Esophagus mucosa (tissue), 1 donor: ENCODE results near the gene ADGRG3. TPM values are rescaled to one million over a fixed set of nuclear protein-coding genes. Genes with fewer than 3 reads are reported as not detected.

ENCODE experiments used
- ATAC-seq: fragments of 200-7000 bp; cut with Tn5 transposase; one replicate; pipeline ENCODE4 v1.9.1; 2020
- total RNA-seq: library from RNA; stranded (reverse); gene quantifications from one replicate; pipeline ENCODE4 v1.2.4, GENCODE V29; 2023
- donor health status: DM: yes; HTN: yes; CAD: no.

Gene ADGRG3, protein sequence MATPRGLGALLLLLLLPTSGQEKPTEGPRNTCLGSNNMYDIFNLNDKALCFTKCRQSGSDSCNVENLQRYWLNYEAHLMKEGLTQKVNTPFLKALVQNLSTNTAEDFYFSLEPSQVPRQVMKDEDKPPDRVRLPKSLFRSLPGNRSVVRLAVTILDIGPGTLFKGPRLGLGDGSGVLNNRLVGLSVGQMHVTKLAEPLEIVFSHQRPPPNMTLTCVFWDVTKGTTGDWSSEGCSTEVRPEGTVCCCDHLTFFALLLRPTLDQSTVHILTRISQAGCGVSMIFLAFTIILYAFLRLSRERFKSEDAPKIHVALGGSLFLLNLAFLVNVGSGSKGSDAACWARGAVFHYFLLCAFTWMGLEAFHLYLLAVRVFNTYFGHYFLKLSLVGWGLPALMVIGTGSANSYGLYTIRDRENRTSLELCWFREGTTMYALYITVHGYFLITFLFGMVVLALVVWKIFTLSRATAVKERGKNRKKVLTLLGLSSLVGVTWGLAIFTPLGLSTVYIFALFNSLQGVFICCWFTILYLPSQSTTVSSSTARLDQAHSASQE
- 0.84 TPM for total RNA-seq

DNA sequence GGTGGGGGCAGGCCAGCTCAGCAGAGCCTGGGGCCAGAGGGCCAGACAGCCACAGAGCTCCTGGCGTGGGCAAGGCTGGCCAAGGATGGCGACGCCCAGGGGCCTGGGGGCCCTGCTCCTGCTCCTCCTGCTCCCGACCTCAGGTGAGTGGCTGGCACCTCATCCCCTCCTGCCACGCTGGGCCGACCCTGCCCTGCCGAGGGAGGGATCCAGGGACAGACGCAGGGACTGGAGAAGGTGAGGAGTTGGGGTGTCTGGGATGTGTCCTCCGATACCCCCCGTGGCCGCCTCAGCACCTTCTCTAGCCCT, at the start of gene ADGRG3:
ADGRG3 (plus strand) TSS at position 44 of the 309 bp plus-strand sequence; CDS start at position 86, 42 bp downstream.
- ATAC-seq = no peak

DNA sequence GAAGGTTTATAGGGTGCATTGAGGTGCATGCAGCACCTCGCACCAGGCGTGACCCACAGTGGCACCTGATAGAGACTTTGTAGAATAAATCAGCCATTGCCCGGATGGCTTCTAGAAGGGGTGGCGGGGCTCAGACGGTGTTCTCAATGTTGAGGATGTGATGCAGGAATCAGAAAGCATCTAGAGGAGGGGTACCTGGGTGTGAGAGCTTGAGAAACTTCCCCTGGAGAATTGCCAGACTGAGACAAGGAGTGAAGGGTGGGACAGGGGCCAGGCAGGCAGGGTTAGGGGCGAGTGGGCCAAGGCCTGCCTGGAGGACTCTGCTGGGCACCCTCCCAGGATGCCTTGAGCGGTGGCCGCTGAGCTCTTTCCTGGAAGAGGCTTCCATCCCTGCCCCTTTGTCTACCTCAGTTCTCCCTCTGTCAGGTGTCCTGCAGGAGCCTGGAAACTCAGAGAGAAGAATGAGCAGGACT, 48.9 kb upstream of the ADGRG3 start:
- ATAC-seq = no peak

DNA sequence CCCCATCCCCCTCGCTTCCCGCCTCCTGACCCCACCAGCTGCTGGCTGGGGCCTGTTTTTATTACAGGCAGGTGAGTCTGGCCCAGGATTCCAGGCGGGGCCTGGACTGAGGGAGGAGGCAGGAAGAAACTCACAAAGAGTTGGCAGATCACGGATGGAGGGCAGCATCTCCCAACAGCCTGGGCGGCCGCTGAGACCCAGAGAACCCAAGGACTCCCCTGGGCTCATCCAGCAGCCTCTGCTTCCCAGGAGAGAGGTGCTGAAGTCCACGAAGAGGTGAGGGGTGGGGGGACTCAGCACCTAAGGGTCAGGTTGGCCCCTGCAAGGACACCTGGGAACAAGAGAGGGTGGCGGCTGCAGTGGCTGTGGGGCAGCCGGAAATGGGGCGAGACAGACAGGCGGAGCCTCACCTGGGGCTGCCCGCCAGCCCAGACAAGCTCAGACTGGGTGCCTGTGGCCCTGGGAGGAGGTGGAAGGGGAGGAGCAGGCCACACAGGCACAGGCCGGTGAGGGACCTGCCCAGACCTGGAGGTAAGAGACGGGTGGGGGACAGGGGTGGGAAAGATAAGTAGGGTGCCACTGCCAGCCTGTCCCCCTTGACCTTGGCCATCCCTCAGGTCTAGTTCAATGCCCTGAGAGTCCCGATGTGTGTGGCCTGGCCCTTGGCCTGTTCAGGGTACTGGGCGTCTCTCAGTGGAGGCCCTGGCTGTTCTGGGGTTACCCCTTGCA, 48.3 kb upstream of the ADGRG3 start:
- ATAC-seq = peak; percentile 89

DNA sequence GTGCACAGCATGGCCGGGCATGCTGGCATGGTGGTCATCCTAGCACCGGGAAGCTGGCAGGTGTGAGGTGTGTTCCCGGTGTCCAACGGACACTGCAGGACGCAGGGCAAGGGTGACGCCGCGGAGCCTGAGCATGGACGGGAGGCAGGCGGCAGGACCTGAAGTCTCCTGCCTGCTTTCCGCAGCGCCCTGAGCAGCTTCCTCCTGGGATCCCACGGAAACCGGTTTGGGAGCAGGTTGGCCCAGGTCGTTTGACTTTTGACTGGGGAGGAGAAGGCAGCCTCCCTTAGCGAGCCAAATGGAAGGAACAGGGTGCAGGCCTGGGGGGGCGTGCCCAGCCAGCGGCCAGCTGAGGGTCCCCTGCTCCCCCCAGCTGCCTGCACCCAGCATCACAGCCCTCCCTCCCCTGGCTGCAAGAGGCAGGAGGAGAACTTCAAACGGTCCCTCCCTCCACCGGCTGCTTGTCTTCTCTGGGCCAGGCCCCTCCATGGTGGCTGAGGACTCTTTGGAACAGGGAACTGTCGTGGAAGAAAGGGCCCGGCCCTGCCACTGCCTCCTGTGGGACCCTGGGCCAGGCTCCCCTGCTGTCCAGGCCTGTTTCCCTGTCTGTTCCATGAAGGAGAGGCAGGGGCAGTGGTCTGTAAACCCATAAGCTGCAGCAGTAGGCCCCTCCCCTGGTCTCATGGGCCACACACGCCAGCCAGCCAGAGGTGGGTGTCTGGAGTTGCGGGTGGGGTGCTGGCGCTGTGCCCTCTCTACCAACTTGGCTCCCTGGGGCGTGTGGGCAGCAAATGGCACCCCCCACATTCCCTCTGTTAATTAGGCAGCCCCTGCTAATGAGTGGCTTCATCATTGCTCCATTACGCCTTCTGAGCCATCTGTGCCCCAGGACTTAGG, 47.5 kb upstream of the ADGRG3 start:
- ATAC-seq = peak; percentile 66

DNA sequence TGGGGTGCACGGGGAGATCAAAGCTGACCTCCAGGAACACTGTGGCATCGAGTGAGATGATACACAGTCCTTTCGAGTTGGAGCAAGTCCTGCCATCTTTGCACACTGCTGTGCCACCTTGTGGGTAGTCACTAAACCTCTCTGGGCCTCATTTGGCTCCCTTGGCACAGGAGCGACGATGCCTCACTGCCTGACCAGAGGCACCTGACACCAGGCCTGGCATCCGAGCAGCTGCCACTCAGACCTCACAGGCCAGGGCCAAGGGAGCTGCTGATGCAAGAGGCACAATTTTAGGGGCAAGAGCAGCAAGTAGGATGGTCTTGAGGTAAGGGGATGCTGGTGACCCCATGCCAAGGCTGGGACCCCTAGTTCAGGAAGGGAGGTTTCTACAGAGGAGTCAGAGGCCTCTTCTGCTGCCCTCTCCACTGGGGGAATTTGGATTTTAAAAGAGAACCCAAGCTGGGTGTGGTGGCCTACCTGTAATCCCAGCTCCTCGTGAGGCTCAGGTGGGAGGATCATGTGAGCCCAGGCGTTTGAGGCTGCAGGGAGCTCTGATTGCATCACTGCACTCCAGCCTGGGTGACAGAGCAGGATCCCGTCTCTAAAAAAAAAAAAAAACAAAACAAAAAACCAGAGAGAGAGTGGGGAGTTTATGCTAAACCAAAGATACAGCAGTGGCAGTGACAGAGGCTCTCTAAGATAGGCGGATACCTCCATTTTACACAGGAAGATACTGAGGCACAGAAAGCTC, 46.4 kb upstream of the ADGRG3 start:
- peak; percentile 31 for ATAC-seq

DNA sequence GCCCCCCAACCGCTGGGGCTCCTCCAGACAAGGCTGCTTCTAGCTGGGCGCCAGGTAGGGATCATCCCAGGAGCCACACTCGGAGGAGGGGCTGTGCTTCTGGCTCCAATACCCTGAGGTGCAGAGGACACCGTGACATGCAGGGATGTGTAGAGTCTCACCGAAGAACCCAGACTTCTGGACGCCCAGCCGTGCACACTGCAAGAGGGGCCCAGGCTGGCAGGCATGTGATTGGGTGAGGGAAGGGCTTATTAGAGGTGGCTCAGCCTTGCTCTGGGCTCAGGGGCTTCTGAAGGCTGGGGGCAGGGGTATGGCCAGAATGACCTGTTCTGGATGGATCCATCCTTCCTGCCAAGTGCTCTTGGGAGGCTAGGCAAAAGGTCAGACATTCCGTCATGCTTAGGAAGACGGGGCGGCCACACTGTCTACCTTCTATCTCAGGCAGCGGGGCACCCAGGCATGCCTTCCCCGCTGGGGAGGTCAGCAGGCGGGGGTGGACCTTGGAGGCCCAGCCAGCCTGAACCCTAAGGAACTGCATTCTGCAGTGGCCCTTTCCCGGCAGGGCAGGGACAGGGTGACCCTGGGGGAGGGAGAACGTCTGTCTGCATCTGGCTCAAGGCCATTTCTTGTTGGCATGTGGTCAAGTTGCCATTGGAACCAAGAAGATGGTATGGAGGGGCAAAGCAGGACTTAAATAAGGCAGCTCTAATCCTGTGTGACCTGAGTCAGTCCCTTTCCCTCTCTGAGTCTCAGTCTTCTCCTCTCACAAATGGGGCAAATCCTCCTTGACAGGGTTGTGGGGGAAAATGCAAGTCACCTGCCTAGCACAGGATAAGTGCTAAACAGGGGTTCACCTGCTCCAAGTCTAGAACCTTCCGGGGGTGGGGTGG, 45.5 kb upstream of the ADGRG3 start:
- no peak for ATAC-seq

DNA sequence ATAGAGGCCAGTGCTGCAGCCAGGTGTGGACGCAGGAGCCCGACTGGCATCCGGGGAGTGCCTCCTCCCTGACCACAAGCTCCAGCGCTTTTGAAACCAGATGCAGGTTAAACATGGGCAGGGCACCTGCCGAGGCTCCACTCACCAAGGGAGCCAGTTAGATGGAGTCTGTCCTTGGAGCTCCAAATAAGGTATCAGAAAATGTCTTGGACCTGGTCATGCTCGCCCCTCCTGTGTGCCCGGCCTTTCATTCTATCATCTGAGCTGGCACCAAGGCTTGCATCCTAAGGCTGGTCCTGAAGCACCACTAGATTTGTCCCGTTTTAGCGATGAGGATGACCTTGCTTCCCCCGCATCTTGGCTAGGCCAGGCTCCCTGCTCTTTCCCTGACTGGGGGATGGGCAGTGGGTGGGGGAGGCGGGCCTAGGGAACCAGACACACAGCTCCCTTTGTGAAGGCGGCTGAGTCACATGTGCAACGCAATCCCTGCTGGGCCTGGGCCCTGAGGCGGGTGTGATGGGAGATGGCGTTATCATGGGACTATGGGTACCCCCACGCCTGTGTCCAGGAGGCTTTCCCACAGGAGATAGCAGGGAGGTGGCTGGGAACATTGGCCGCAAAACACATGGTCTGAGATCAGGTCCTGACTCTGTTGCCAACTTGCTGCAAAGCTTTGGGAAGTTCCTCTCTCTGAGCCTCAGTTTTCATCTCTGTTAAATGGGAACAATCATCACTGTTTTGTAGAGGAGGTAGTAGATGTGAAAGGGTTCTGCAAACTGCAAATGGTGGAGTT, 44.7 kb upstream of the ADGRG3 start:
- ATAC-seq = peak; percentile 26

DNA sequence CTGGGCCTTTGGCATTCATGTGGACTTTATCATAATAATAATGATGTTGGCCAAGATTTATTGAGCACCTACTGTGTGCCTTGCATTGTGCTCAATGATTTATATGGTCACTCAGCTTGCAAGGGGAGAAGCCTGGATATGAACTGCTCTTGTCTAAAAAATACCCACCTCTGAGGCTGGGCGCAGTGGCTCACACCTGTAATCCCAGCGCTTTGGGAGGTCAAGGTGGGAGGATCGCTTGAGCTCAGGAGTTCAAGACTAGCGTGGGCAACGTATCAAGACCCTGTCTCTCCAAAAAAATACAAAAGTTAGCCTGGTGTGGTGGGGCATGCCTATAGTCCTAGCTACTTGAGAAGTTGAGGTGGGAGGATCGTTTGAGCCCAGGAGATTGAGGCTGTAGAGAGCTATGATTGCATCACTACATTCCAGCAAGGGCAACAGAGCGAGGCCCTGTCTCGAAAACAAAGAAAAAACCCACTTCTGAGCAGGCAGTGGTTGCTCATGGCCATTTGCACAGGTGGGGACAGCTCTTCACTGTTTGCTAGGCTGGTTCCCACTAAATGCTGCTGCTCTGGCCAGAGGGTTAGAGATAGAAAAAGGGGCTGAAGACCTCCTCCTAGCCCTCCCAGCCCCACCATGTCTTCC, 43.9 kb upstream of the ADGRG3 start:
- no peak for ATAC-seq

DNA sequence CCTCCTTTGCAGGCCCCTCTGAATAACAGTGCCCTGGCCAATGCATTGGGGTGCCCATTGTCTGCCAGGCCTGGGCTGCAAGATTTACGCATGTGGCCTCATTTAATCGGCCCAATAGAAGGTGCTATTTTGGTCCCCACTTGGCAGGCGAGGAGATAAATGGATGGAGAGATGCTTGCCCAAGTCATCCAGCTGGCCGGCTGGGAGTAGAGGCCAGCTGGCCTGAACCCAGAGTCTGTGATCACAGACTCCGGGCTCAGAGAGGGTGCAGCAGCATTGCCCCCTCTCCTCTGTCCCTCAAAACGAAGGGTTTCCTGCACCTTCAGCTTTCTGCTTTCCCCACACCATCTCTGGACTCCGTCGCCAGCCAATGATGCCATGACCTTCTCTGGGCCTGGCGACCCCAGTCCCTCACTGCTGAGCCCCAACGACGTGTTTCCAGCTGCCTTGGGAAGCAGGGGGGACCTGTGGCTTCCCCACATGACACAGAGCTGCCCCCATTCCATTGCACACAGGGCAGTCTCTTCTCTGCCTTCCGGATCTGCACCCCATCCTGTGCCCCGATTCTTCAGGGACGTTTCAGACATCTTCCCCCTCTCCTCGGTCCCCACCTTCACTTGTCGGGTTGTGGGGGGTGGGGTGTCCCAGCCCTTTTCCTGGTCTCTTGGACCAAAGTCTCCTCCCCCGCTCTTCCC, 43.2 kb upstream of the ADGRG3 start:
- no peak for ATAC-seq

DNA sequence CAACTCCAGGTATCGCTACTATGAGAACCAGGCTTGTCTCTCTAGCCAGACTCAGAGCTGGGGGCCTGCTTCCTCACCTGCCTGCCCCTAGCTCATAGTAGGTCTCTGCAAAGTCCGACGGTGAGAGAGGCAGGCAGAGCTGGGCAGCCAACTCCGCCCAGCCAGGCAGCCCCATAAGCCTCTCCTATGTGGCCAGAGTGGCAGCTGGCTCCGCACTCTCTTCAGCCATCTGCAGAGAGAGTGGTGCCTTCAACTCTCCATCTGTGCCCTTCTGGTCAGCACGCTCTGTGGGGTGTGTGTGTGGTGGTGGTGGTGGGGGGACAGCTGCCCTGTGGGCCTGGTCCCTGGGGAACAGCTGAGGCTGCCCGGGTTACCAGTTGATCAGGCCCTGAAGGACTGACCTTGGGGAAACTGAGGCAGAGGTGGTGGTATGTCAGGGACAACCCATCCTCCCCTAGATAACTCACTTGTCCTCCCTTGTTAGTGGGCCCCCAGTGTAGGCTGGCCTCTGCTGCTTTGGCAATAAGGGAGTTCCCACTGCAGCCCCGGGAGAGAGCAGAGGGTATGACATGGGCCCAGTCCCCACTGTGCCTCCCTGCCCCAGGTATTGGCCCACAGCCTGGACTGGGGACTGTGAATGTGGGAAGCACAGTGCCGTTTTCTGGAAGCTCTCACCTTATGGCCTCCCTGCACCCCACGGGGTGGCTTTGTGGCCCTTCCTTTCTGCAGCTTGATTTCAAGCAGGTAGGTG, 41.5 kb upstream of the ADGRG3 start:
- no peak for ATAC-seq

DNA sequence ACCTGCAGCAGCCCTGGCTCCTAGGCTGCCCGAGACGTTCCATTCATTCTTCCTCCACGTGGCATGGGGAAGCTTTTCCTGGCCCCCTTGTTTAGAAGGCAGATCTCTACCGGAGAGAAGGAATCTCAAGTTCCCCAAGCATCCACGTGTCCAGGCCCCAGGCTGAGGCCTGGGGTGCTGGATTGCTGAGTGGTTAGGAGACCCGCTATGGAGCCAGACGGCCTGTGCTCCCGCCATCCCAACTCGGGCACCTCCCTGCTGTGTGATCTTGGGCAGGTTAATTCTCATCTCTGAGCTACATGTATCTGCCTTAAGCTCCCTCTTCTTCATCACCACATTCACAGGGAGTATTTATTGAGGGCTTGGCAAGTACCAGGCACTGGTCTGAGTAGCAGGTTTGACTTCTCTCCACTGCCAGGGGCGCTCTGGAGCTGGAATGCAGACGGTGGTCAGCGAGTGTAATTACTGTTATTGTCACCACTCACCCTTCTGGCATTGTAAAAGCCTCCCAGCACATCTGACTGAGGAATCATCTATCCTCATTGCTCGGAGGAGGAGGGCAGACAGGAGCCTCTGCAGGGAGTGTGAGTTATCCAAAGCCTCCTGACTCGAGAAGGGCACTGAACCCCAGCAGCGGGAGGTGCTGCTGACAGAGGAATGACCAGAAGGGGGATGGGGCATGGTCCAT, 40.8 kb upstream of the ADGRG3 start:
- no peak for ATAC-seq

DNA sequence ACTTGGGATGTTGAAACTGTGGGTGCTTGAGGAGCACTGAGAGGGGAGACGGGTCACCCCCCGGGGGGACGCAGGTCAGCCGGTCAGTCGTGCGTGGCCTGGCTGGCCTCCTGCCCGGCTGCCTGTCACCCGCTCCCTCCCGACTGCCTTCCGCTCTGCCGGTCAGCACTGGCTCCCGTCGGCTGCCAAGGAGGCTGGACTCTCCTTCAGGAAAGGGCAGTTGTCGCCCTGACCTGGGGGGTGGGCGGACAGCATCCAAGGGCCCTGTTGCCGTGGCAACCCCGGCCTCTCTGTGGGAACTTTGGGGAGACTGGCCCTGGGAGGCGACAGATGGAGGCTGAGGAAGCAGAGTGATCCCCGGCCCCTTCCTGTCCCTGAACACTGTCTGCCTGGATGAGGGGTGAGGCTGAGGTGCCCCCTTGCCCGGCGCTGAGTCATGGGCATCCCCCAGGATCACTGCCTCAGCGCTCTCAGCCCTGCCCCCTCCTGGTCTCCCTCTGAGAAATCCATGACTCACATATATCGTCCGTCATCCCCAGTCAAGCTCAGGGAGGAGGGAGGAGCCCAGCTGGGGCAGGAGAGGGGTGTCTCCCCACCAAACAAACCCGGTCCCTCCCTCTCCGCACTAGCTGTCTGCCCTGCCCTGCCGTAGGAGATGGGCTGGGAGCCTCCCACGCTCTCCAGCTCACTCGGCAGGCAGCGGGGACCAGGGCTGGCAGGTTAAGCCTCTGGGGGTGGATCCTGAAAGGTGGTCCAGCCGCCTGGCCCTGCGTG, 39.9 kb upstream of the ADGRG3 start, which contains the start of gene ADGRG1:
ADGRG1 (plus strand) TSS at position 623 of the 774 bp plus-strand sequence. CDS start 21,658 bp downstream, outside the sequence.
- ATAC-seq = peak; percentile 93

DNA sequence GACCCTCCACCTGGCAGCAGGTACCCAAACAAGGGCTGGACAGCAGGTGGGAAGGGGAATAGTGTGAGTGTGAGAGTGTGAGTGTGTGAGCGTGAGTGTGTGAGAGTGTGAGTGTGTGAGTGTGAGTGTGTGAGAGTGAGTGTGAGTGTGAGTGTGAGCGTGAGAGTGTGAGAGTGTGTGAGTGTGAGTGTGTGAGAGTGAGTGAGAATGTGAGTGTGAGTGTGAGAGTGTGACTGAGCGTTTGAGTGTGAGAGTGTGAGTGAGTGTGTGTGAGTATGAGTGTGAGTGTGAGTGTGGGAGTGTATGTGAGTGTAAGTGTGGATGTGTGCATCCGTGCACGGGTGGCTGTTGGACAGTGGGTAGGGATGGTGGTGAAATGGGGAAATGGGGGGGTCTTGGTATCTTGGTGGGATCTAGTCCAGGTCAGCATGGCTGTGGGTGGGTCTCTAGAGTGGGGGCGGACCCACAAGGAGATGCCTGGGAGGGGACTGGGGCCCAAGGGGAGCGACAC, 39.3 kb upstream of the ADGRG3 start:
- no peak for ATAC-seq

DNA sequence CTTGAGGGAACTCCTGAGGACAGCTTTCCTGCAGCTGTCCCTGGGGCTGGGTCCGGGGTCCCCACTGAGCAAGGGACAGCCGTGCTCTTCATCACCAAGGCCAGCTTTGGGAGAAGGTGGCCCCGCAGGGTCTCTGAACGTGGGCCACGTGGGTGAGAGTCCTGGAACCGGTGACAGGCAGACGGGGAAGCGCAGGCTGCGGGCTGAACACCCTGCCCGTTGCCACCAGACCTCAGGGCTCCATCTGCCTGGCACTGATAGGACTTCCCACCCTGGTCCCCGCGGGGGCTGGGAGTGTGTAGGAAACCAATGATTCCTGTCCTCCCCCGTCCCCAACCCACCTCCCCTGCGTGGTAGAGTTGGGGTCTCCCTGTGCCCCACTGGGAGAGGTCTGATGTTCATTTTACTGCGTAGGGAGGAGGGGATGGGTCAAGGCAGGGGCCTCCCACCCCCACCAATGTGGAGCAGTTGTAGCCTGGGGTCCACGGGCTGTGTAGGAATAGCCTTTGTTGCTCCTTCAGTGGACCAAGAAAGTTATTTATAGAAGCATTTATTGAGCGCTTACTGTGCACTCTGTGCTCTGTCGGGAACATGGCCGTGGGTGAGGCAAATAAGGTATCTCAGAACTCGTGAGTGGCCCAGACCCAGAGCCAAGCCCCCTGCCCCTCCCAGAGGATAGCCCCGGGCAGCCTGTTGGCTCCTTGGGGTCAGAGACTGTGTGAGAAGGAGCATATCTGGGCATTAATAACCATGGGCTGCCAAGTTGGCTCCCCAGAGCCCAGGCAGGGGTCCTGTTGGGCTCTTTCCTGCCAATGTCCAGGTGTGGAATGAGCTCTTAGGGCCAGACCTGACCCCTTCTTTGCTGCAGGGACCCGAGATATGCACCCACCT, 38.3 kb upstream of the ADGRG3 start:
- ATAC-seq = no peak

DNA sequence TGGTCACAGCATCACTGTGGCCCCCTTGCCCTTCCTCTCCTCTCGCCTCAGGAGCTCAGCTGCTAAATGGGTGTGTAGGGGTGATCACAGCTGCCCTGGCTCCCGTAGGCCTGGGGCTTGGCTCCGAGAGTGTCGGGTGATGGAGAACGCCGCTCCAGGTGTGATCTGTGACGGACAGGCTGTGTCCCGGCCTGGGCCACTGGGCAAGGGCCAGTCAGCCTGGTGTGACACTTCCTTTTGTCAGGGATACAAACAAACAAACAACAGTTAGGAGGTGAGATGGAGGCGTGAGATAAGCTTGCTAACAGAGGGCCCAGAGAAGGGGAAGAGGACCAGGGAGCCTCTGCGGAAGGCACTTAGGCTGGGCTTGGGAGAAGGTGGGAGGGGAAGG, 37.7 kb upstream of the ADGRG3 start:
- no peak for ATAC-seq
